Keratinocyte (primary cell): ENCODE results near the gene SEMA3C. TPM values are rescaled to one million over a fixed set of nuclear protein-coding genes. Genes with fewer than 3 reads are reported as not detected.

Source experiments
- DNase-seq: peaks from one replicate; pipeline ENCODE4 v3.0.0-alpha.2; 2011; ENCODE audit warnings: low read depth, missing footprints, low spot score
- FAIRE-seq: peaks from 2 replicates; lab custom pipeline; 2011; peaks lifted over from hg19 to GRCh38; lab: Jason Lieb, UNC
- H2AFZ ChIP-seq: 2 replicates; pipeline ENCODE4 v1.6.0; 2012; ENCODE audit warnings: low read length, control low read depth, inconsistent platforms; ENCODE audit not compliant: control insufficient read depth
- H3K27ac ChIP-seq: 2 replicates; pipeline ENCODE4 v1.5.1; 2011; ENCODE audit warnings: low read length; ENCODE audit not compliant: control insufficient read depth, insufficient read depth
- H3K27me3 ChIP-seq: 3 replicates; pipeline ENCODE4 v1.6.0; 2011; ENCODE audit warnings: low read length; ENCODE audit not compliant: control insufficient read depth, insufficient read depth; ENCODE audit errors: extremely low read depth
- H3K36me3 ChIP-seq, 2 experiments: 2 replicates in 1 of 2; 3 replicates in 1 of 2; pipeline ENCODE4 v1.5.1; 2011; ENCODE audit warnings: low read length in 2 of 2, mild to moderate bottlenecking in 1 of 2; ENCODE audit not compliant: control insufficient read depth in 2 of 2, insufficient read depth in 2 of 2; ENCODE audit errors: extremely low read depth in 1 of 2
- H3K4me1 ChIP-seq: 3 replicates; pipeline ENCODE4 v1.5.1; 2011; ENCODE audit warnings: low read length; ENCODE audit not compliant: control insufficient read depth, insufficient read depth; ENCODE audit errors: extremely low read depth
- H3K4me2 ChIP-seq: 3 replicates; pipeline ENCODE4 v1.6.0; 2011; ENCODE audit warnings: low read depth, low read length; ENCODE audit not compliant: control insufficient read depth, insufficient read depth; ENCODE audit errors: extremely low read depth
- H3K4me3 ChIP-seq, 3 experiments: fragments of 200-600 bp in 1 of 3; sonication (generic) in 1 of 3; 2 replicates in 2 of 3; 3 replicates in 1 of 3; pipeline ENCODE4 v1.5.1; 2011 to 2016; ENCODE audit warnings: low read length in 3 of 3, mild to moderate bottlenecking in 3 of 3, control low read depth in 2 of 3, inconsistent platforms in 1 of 3, low read depth in 1 of 3, mixed read lengths in 1 of 3, mixed run types in 1 of 3, moderate library complexity in 1 of 3; ENCODE audit not compliant: control insufficient read depth in 2 of 3, insufficient read depth in 2 of 3; ENCODE audit errors: extremely low read depth in 1 of 3
- H3K79me2 ChIP-seq: 2 replicates; pipeline ENCODE4 v1.6.0; 2012; ENCODE audit warnings: low read length; ENCODE audit not compliant: control insufficient read depth, insufficient read depth
- H3K9ac ChIP-seq: 3 replicates; pipeline ENCODE4 v1.6.0; 2011; ENCODE audit warnings: low read length; ENCODE audit not compliant: control insufficient read depth, insufficient read depth; ENCODE audit errors: extremely low read depth
- H3K9me1 ChIP-seq: 3 replicates; pipeline ENCODE4 v1.6.0; 2011; ENCODE audit warnings: low read length; ENCODE audit not compliant: control insufficient read depth, insufficient read depth; ENCODE audit errors: extremely low read depth
- H3K9me3 ChIP-seq: 2 replicates; pipeline ENCODE4 v1.5.1; 2012; ENCODE audit warnings: low read depth, low read length; ENCODE audit not compliant: control insufficient read depth
- H4K20me1 ChIP-seq: 3 replicates; pipeline ENCODE4 v1.6.0; 2011; ENCODE audit warnings: low read length; ENCODE audit not compliant: control insufficient read depth, insufficient read depth; ENCODE audit errors: extremely low read depth
- CTCF ChIP-seq, 3 experiments: IDR thresholded peaks in 1 of 3; conservative IDR thresholded peaks in 1 of 3; optimal IDR thresholded peaks in 1 of 3; 2 replicates in 2 of 3; 3 replicates in 1 of 3; pipeline versions ENCODE3 to v1.5.1; 2011; ENCODE audit warnings: low read length in 3 of 3, mild to moderate bottlenecking in 3 of 3, moderate library complexity in 2 of 3, control low read depth in 1 of 3, inconsistent platforms in 1 of 3; ENCODE audit not compliant: insufficient read depth in 2 of 3; ENCODE audit errors: extremely low read depth in 1 of 3
- EZH2 ChIP-seq: IDR thresholded peaks from one replicate; pipeline ENCODE4 v1.6.1; 2012; ENCODE audit warnings: inconsistent platforms, mild to moderate bottlenecking, low read length, moderate library complexity
- dilution Hi-C: fragments of 300-500 bp; cut with MboI; formaldehyde crosslinking; loops from one replicate; pipeline ENCODE4 v1.7.0; 2020; ENCODE audit warnings: low sequenced_read_pairs; ENCODE audit not compliant: extremely low pct_ligation_motif_present
- polyA plus RNA-seq, 5 experiments: library from polyadenylated mRNA; depleted of rRNA in 3 of 5; stranded (reverse) in 3 of 5; stranded (forward) in 1 of 5; unstranded in 1 of 5; fragments of >200 nt; gene quantifications; 1 replicate in 1 of 5; 2 replicates in 3 of 5; 3 replicates in 1 of 5; pipeline versions ENCODE4 v1.2.1 to v1.2.3, GENCODE V29; 2011 to 2012; ENCODE audit warnings: missing spikeins in 2 of 5, low read depth in 1 of 5, low replicate concordance in 1 of 5

Gene SEMA3C
- polyA plus RNA-seq, 1 donor (not counting 4 experiments of a cell fraction or from before 2014, with no cell fraction given), result 142 TPM

GRCh38 chr7:80833289-80834268 lies 85.3 kb downstream of the SEMA3C start:
- DNase-seq, result no peak
- no peaks in the 10 kb centered on the region for H3K27me3 ChIP-seq

GRCh38 chr7:80832006-80832405 lies 86.8 kb downstream of the SEMA3C start:
- H3K4me2 ChIP-seq, result no peak overlapping the region
- H4K20me1 ChIP-seq, result no peaks in the 10 kb centered on the region
- TF ChIP-seq EZH2, result no peak
- no peak for TF ChIP-seq CTCF (optimal IDR thresholded peaks at IDR 0.05 in 1 of 3, IDR thresholded peaks at IDR 0.05 in 1 of 3, conservative IDR thresholded peaks at IDR 0.05 in 1 of 3; ENCODE audit: extremely low read depth in 1 of 3, insufficient read depth in 2 of 3, low read length in 3 of 3)
- peaks cover 55% of the 10 kb centered on the region for H3K4me1 ChIP-seq
- dilution Hi-C loops, result no loop called here
- H3K36me3 ChIP-seq, result no peaks in the 10 kb centered on the region
- H3K4me3 ChIP-seq, result no peak overlapping the region
- no peak overlapping the region for H3K9ac ChIP-seq
- peak overlapping the region; percentile 35 for H3K27ac ChIP-seq
- FAIRE-seq, result peak; percentile 86
- DNase-seq, result no peak
- peaks cover 49% of the 10 kb centered on the region for H3K79me2 ChIP-seq
- no peak overlapping the region for H2AFZ ChIP-seq
- H3K9me3 ChIP-seq, result no peaks in the 10 kb centered on the region
- no peaks in the 10 kb centered on the region for H3K27me3 ChIP-seq
- H3K9me1 ChIP-seq, result no peaks in the 10 kb centered on the region

More at GRCh38 chr7:80833289-80834268, 85.3 kb downstream of the SEMA3C start:
- Histone ChIP-seq H2AFZ (no peak overlapping the region), H3K9me1 (no peaks in the 10 kb centered on the region), H3K9ac (no peak overlapping the region), H3K4me1 (peaks cover 57% of the 10 kb centered on the region), H3K4me3 (no peak overlapping the region), H4K20me1 (no peaks in the 10 kb centered on the region), H3K4me2 (peak overlapping the region; percentile 23), H3K79me2 (peaks cover 59% of the 10 kb centered on the region), H3K27ac (peak overlapping the region; percentile 45), H3K36me3 (no peaks in the 10 kb centered on the region), H3K9me3 (no peaks in the 10 kb centered on the region)
- FAIRE-seq, result peak; percentile 86
- dilution Hi-C loops, result no loop called here
- TF ChIP-seq CTCF (optimal IDR thresholded peaks at IDR 0.05 in 1 of 3, IDR thresholded peaks at IDR 0.05 in 1 of 3, conservative IDR thresholded peaks at IDR 0.05 in 1 of 3; ENCODE audit: extremely low read depth in 1 of 3, insufficient read depth in 2 of 3, low read length in 3 of 3) (no peak), EZH2 (no peak)
